Stimulated activated CD8-positive, alpha-beta memory T cell treated with anti-CD3 and anti-CD28 coated beads, Interleukin-12 subunit alpha, Interleukin-12 subunit beta, amount 100 ng/mL, for 24 hours (primary cell): ENCODE data around the gene USP51.
A peak's percentile ranks its signal among the peaks of the same experiment; 100 is the strongest.
"Not testable (repeated sequence)": the region's sequence is repeated elsewhere in the genome, so short reads cannot be mapped to it uniquely, and the experiment has no call there.

Experiments
- DNase-seq: peaks from one replicate; pipeline ENCODE4 v3.0.0-alpha.2; 2020; ENCODE audit errors: extremely low read depth

The USP51 gene

GRCh38 chrX:55489314-55490009 lies at the start of gene USP51:
USP51 (minus strand) TSS chrX:55489848; CDS start chrX:55488939, 909 bp downstream.
- DNase-seq = no peak

- DNase-seq = no peak
These were observed 34.8 kb upstream of the USP51 start for GRCh38 chrX:55524487-55524886.

- DNase-seq = no peak
These were observed 33.7 kb upstream of the USP51 start for GRCh38 chrX:55523356-55523755.

GRCh38 chrX:55522596-55523276 lies 33.1 kb upstream of the USP51 start:
- DNase-seq = no peak

GRCh38 chrX:55521687-55522086 lies 32.0 kb upstream of the USP51 start:
- DNase-seq = no peak

- not testable (repeated sequence) for DNase-seq
These were observed 27.3 kb upstream of the USP51 start for GRCh38 chrX:55516794-55517481.

- DNase-seq = not testable (repeated sequence)
These were observed 23.5 kb upstream of the USP51 start for GRCh38 chrX:55513045-55513737.

- DNase-seq = not testable (repeated sequence)
These were observed 18.9 kb upstream of the USP51 start for GRCh38 chrX:55508410-55509152.

- DNase-seq = not testable (repeated sequence)
These were observed 18.1 kb upstream of the USP51 start for GRCh38 chrX:55507699-55508098.

GRCh38 chrX:55507010-55507409 lies 17.4 kb upstream of the USP51 start:
- not testable (repeated sequence) for DNase-seq

- no peak for DNase-seq
These were observed 1.3 kb upstream of the USP51 start for GRCh38 chrX:55490974-55491373.

GRCh38 chrX:55490121-55490520 lies 473 bp upstream of the USP51 start:
- DNase-seq = no peak

- peak; percentile 20 for DNase-seq
These were observed 895 bp downstream of the USP51 start for GRCh38 chrX:55488593-55489313.

GRCh38 chrX:55488006-55488592 lies 1.5 kb downstream of the USP51 start:
- no peak for DNase-seq

GRCh38 chrX:55487143-55487542 lies 2.5 kb downstream of the USP51 start:
- DNase-seq = no peak

- DNase-seq = no peak
These were observed 2.9 kb downstream of the USP51 start for GRCh38 chrX:55486736-55487135.

- DNase-seq = no peak
These were observed 4.7 kb downstream of the USP51 start for GRCh38 chrX:55484948-55485347.

GRCh38 chrX:55480390-55481062 lies 9.1 kb downstream of the USP51 start:
- no peak for DNase-seq

- DNase-seq = not testable (repeated sequence)
These were observed 9.7 kb downstream of the USP51 start for GRCh38 chrX:55479956-55480355.

GRCh38 chrX:55465791-55466190 lies 23.9 kb downstream of the USP51 start:
- DNase-seq = not testable (repeated sequence)
